Body of pancreas (tissue), 4 donors: ENCODE measurements around the gene FEV. TPM values are rescaled to one million over a fixed set of nuclear protein-coding genes. Genes with fewer than 3 reads are reported as not detected.

Experiments
- ATAC-seq: fragments of 150-250 bp; one replicate; pipeline ENCODE4 v1.9.1; 2016
- DNase-seq, 4 donors: peaks; one replicate each; pipeline ENCODE4 v3.0.0-alpha.2; 2019
- H3K27ac ChIP-seq, 4 donors: fragments of 200-600 bp; sonication (generic); 1 replicate in 3 of 4; 2 replicates in 1 of 4; pipeline versions ENCODE4 v1.5.1 to v1.6.1; 2016 to 2019; ENCODE audit warnings: mild to moderate bottlenecking in 1 of 4, mixed read lengths in 1 of 4, moderate library complexity in 1 of 4
- H3K27me3 ChIP-seq, 2 donors: fragments of 200-600 bp; sonication (generic); one replicate each; pipeline ENCODE4 v1.6.0; 2016; ENCODE audit warnings: mild to moderate bottlenecking in 1 of 2
- H3K36me3 ChIP-seq, 2 donors: fragments of 200-600 bp; sonication (generic); replicated peaks in 1 of 2; 2 replicates each; pipeline ENCODE4 v1.5.1; 2016; ENCODE audit warnings: low read depth in 2 of 2; ENCODE audit not compliant: insufficient read depth in 1 of 2
- H3K4me1 ChIP-seq: fragments of 200-600 bp; sonication (generic); one replicate; pipeline ENCODE4 v1.6.0; 2016
- H3K4me3 ChIP-seq, 2 donors: fragments of 200-600 bp; sonication (generic); 1 replicate in 1 of 2; 2 replicates in 1 of 2; pipeline ENCODE4 v1.5.1; 2016 to 2019
- H3K9me3 ChIP-seq, 3 donors: fragments of 200-600 bp; sonication (generic); 1 replicate in 2 of 3; 2 replicates in 1 of 3; pipeline ENCODE4 v1.5.1; 2016
- CTCF ChIP-seq, 7 experiments: fragments of 450-650 bp in 4 of 7; fragments of 200-600 bp in 3 of 7; sonication (generic) in 3 of 7; IDR thresholded peaks; one replicate each; pipeline ENCODE4 v1.5.1; 2016 to 2019; ENCODE audit warnings: antibody characterized with exemption in 7 of 7
- POLR2A ChIP-seq, 3 donors: fragments of 450-650 bp; IDR thresholded peaks; one replicate each; pipeline ENCODE4 v1.6.1; 2016; ENCODE audit warnings: antibody characterized with exemption in 3 of 3, mild to moderate bottlenecking in 2 of 3
- WGBS, 2 donors: methylation state at CpG; one replicate each; pipeline ENCODE4 v1.1.5; 2017; 5-methylcytosine and 5-hydroxymethylcytosine counted together
- intact Hi-C: fragments of 100-400 bp; cut with DNase I; formaldehyde crosslinking; loops from one replicate; pipeline ENCODE4 v1.15.1; 2023
- total RNA-seq, 2 donors: library from RNA; depleted of rRNA; stranded (reverse); fragments of >200 nt; gene quantifications; one replicate each; pipeline ENCODE4 v1.1.0, GENCODE V29; 2016

FEV gene
- total RNA-seq, 2 donors from 2014 or later = not detected

- Histone ChIP-seq H3K27ac (peak overlapping the region in 3 of 4 donors; percentile 97 to 99 (median 98)), H3K4me3 (no peak overlapping the region), H3K27me3 (peaks cover 0 to 1% of the 10 kb centered on the region in 2 donors), H3K4me1 (peaks cover 70% of the 10 kb centered on the region), H3K36me3 (no peaks in the 10 kb centered on the region), H3K9me3 (no peaks in the 10 kb centered on the region)
- no peak for TF ChIP-seq CTCF (IDR thresholded peaks at IDR 0.05)
- TF ChIP-seq POLR2A (IDR thresholded peaks at IDR 0.05) = no peak
- intact Hi-C loops = no loop called here
- WGBS, 2 donors = 35 to 48% methylated on average over 8 to 10 of the region's 10 CpGs
- DNase-seq (peak in 2 of 4 donors; percentile 22 to 31), ATAC-seq (no peak)
Observed at GRCh38 chr2:218999021-218999880, 14.3 kb upstream of the FEV start.

- H3K27ac ChIP-seq = peak overlapping the region; percentile 19 to 99 (median 82)
- no peaks in the 10 kb centered on the region for H3K36me3 ChIP-seq
- no peak for ATAC-seq
- peaks cover 78% of the 10 kb centered on the region for H3K4me1 ChIP-seq
- TF ChIP-seq CTCF (IDR thresholded peaks at IDR 0.05) (no peak), POLR2A (IDR thresholded peaks at IDR 0.05) (peak in 1 of 3 donors; percentile 27)
- WGBS, 2 donors = 29 to 37% methylated on average over 11 to 12 of the region's 12 CpGs
- H3K27me3 ChIP-seq = peaks cover 0 to 9% of the 10 kb centered on the region in 2 donors
- no peak overlapping the region for H3K4me3 ChIP-seq
- peak in 2 of 4 donors; percentile 27 to 35 for DNase-seq
- intact Hi-C loops = no loop called here
- no peaks in the 10 kb centered on the region for H3K9me3 ChIP-seq
Observed at GRCh38 chr2:218998414-218999002, 13.5 kb upstream of the FEV start.

GRCh38 chr2:218997731-218998130 lies 12.7 kb upstream of the FEV start:
- WGBS, 2 donors = 8% methylated on average over 2 of the region's 2 CpGs; no CpG with 5 or more reads in 1 of the 2 donors
- Histone ChIP-seq H3K27me3 (peaks cover 0 to 15% of the 10 kb centered on the region in 2 donors), H3K9me3 (no peaks in the 10 kb centered on the region), H3K36me3 (no peaks in the 10 kb centered on the region), H3K27ac (peak overlapping the region; percentile 19 to 99 (median 96)), H3K4me1 (peaks cover 78% of the 10 kb centered on the region), H3K4me3 (no peak overlapping the region)
- intact Hi-C loops = no loop called here
- TF ChIP-seq POLR2A (IDR thresholded peaks at IDR 0.05) = no peak
- TF ChIP-seq CTCF (IDR thresholded peaks at IDR 0.05) = no peak
- DNase-seq (peak in 1 of 4 donors; percentile 21), ATAC-seq (no peak)

GRCh38 chr2:218996937-218997336 lies 12.0 kb upstream of the FEV start:
- Histone ChIP-seq H3K36me3 (no peaks in the 10 kb centered on the region), H3K4me3 (no peak overlapping the region), H3K4me1 (peaks cover 72% of the 10 kb centered on the region), H3K27ac (peak overlapping the region; percentile 95 to 99 (median 98)), H3K27me3 (peaks cover 0 to 22% of the 10 kb centered on the region in 2 donors), H3K9me3 (no peaks in the 10 kb centered on the region)
- intact Hi-C loops = no loop called here
- 20 to 23% methylated on average over 4 of the region's 4 CpGs for WGBS, 2 donors
- DNase-seq (peak; percentile 59 to 82 (median 80)), ATAC-seq (peak; percentile 4)
- no peak for TF ChIP-seq CTCF (IDR thresholded peaks at IDR 0.05)
